Activated T-helper 17 cell treated with anti-CD3 and anti-CD28 coated beads, Interleukin-2, amount 50 U/mL, for 72 hours (primary cell): ENCODE measurements around the gene RNF111. TPM values are rescaled to one million over a fixed set of nuclear protein-coding genes. Genes with fewer than 3 reads are reported as not detected.

ENCODE experiments used
- total RNA-seq, 2 donors: library from RNA; stranded (reverse); gene quantifications; one replicate each; pipeline ENCODE4 v1.2.3, GENCODE V29; 2022

The RNF111 gene
- total RNA-seq, 2 donors from 2014 or later: 28.9 to 46.2 TPM

Other genes starting within 250 kb of the RNF111 start
- gene ADAM10, start 238.0 kb upstream of the RNF111 start, total RNA-seq: 10 to 100 TPM; 85.3 to 93.0 TPM
- gene MINDY2, start 216.4 kb upstream of the RNF111 start, total RNA-seq: 10 to 100 TPM; 17.2 to 33.0 TPM
- gene SLTM, start 54.0 kb upstream of the RNF111 start, total RNA-seq: 10 to 100 TPM; 62.8 to 94.6 TPM
- gene CCNB2, start 117.5 kb downstream of the RNF111 start, total RNA-seq: 10 to 100 TPM; 68.5 to 72.8 TPM
- not detected for gene LDHAL6B, start 219.2 kb downstream of the RNF111 start, total RNA-seq